HG02885 (cell line): ENCODE measurements around the gene PKNOX2.
A peak's percentile ranks its signal among the peaks of the same experiment; 100 is the strongest.

Experiments used
- ATAC-seq: cut with Tn5 transposase; IDR thresholded peaks from one replicate; pipeline ENCODE4 v1.9.1; 2021; ENCODE audit warnings: mild to moderate bottlenecking; ENCODE audit not compliant: unreplicated experiment, poor library complexity

PKNOX2 gene

GRCh38 chr11:125418396-125418795 lies 253.8 kb downstream of the PKNOX2 start:
- no peak for ATAC-seq

GRCh38 chr11:125422681-125423080 lies 258.1 kb downstream of the PKNOX2 start:
- no peak for ATAC-seq

GRCh38 chr11:125423247-125423849 lies 258.8 kb downstream of the PKNOX2 start:
- peak; percentile 46 for ATAC-seq

GRCh38 chr11:125425601-125426000 lies 261.1 kb downstream of the PKNOX2 start:
- no peak for ATAC-seq

GRCh38 chr11:125426818-125427528 lies 262.4 kb downstream of the PKNOX2 start:
- no peak for ATAC-seq

- no peak for ATAC-seq
Observed at GRCh38 chr11:125428486-125429173, 264.1 kb downstream of the PKNOX2 start.

- peak; percentile 50 for ATAC-seq
Observed at GRCh38 chr11:125429174-125429707, 264.7 kb downstream of the PKNOX2 start.

GRCh38 chr11:125429807-125430678 lies 265.5 kb downstream of the PKNOX2 start:
- no peak for ATAC-seq

GRCh38 chr11:125431009-125431408 lies 266.5 kb downstream of the PKNOX2 start:
- ATAC-seq, result no peak

GRCh38 chr11:125431481-125431880 lies 266.9 kb downstream of the PKNOX2 start:
- ATAC-seq, result no peak

- ATAC-seq, result peak; percentile 68
Observed at GRCh38 chr11:125433454-125434121, 269.0 kb downstream of the PKNOX2 start.

GRCh38 chr11:125435461-125436238 lies 271.1 kb downstream of the PKNOX2 start:
- no peak for ATAC-seq

GRCh38 chr11:125441648-125442410 lies 277.3 kb downstream of the PKNOX2 start:
- ATAC-seq, result no peak

- ATAC-seq, result no peak
Observed at GRCh38 chr11:125442946-125443345, 278.4 kb downstream of the PKNOX2 start.

- ATAC-seq, result no peak
Observed at GRCh38 chr11:125443767-125444311, 279.3 kb downstream of the PKNOX2 start.

- ATAC-seq, result no peak
Observed at GRCh38 chr11:125445731-125446130, 281.2 kb downstream of the PKNOX2 start.

- no peak for ATAC-seq
Observed at GRCh38 chr11:125446279-125446678, 281.7 kb downstream of the PKNOX2 start.

GRCh38 chr11:125447721-125448120 lies 283.2 kb downstream of the PKNOX2 start:
- no peak for ATAC-seq
